Measurements from ENCODE around the gene OSBPL5.

OSBPL5 gene

DNA sequence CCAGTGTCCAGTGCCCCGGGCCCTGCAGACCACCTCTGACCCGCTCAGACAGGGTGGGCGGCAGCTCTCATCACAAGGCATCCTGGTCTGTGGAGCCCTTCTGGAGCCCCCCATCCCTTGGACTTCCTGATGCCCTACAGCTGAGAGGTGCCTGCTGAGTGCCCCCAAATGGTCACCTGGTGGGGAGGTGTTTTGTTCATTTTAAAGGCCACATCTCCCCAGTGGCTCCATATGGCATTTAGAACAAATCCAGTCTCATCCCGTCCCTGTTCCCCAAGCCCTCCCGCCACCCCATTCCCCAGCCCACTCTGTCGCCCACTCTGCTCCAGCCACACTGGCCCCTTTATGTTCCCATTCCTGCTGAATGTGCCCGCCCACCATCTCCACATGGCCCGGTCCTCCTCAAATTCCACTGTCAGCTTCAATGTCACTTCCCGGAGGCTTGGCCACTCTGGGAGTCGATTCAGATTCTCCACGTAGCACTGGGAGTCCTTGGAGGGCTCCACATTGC lies 32.8 kb downstream of the OSBPL5 start:
- DNase-seq (ENCODE audit: low read depth, low spot score), result no peak

DNA sequence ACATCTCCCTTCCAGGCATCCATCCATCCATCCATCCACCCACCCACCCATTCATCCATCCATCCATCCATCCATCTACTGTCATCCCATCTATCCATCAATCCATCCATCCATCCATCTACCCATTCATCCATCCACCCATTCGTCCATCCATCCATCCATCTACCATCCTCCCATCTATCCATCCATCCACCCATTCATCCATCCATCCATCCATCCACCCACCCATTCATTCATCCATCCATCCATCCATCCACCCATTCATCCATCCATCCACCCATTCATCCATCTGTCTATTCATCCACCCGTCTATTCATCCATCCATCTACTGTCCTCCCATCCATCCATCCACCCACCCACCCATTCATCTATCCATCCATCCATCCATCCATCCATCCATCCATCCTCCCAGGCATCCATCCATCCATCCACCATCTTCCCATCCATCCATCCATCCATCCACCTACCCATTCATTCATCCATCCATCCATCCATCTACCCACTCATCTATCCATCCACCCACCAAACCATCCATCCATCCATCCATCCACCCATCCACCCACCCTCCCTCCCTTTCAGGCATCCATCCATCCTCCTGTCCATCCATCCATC lies 33.7 kb downstream of the OSBPL5 start:
- no peak overlapping the region for H3K4me3 ChIP-seq (ENCODE audit: low read length)
- whole genome bisulfite sequencing (ENCODE audit: insufficient coverage, insufficient read length), result 100% methylated on average over 1 of the region's 2 CpGs
- no peaks in the 10 kb centered on the region for H3K36me3 ChIP-seq (ENCODE audit: control insufficient read depth, insufficient read depth, low read length)
- no peak overlapping the region for H3K27ac ChIP-seq (ENCODE audit: low read length)
- peaks cover 6% of the 10 kb centered on the region for H3K4me1 ChIP-seq (ENCODE audit: control insufficient read depth, insufficient read depth, low read length)
- no peak for DNase-seq (ENCODE audit: low read depth, low spot score)
- H3K27me3 ChIP-seq (ENCODE audit: control insufficient read depth, insufficient read depth, low read length), result no peaks in the 10 kb centered on the region
- no peaks in the 10 kb centered on the region for H3K9me3 ChIP-seq (ENCODE audit: control insufficient read depth, insufficient read depth, low read length)

More for the DNA sequence above, 32.8 kb downstream of the OSBPL5 start:
- Histone ChIP-seq H3K4me3 (ENCODE audit: low read length) (no peak overlapping the region), H3K36me3 (ENCODE audit: control insufficient read depth, insufficient read depth, low read length) (no peaks in the 10 kb centered on the region), H3K9me3 (ENCODE audit: control insufficient read depth, insufficient read depth, low read length) (no peaks in the 10 kb centered on the region), H3K27ac (ENCODE audit: low read length) (no peak overlapping the region), H3K4me1 (ENCODE audit: control insufficient read depth, insufficient read depth, low read length) (peaks cover 6% of the 10 kb centered on the region), H3K27me3 (ENCODE audit: control insufficient read depth, insufficient read depth, low read length) (no peaks in the 10 kb centered on the region)
- WGBS (ENCODE audit: insufficient coverage, insufficient read length), result no CpG with 5 or more reads among the region's 11 CpGs

DNA sequence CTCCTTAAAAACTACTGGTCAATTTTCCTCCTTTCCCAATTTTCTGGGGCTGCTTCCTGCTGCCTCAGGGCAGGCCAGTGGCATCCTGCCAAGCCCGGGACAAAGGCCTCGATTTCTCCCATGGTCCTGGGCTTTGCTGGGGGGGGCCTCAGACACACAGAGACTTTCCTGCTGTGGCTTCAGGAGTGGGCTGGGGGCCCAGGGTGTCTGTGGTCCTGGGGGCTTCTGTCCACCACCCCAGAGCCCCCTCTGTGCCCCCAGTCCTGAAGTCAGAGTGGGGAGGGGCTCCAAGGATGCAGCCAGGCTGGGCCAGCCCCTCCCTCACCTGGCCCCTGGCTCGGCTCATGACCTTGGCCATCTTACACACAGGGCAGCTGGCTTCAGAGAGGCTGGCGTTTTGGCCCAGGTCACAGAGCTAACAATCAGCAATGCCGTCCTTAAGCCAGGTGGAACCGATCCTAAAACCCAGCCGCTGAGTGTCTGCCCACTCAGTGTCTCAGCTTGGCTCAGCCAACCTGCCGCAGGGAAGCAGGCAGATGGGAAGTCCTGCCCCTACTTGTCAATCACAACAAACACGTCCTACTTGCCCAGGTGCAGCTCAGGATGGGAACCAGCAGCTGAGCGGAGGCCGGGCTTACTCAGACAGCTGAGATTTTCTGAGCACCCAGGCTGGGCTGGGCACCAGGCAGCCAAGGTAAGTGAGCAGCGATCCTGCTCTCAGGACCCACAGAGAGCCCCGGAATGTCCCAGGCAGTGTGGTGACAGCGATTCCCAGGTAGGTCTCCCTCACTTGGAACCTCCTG lies 34.6 kb downstream of the OSBPL5 start:
- H3K4me1 ChIP-seq (ENCODE audit: control insufficient read depth, insufficient read depth, low read length), result peaks cover 3% of the 10 kb centered on the region
- H3K27me3 ChIP-seq (ENCODE audit: control insufficient read depth, insufficient read depth, low read length), result no peaks in the 10 kb centered on the region
- H3K27ac ChIP-seq (ENCODE audit: low read length), result no peak overlapping the region
- no peak overlapping the region for H3K4me3 ChIP-seq (ENCODE audit: low read length)
- no CpG with 5 or more reads among the region's 14 CpGs for WGBS (ENCODE audit: insufficient coverage, insufficient read length)
- H3K36me3 ChIP-seq (ENCODE audit: control insufficient read depth, insufficient read depth, low read length), result no peaks in the 10 kb centered on the region
- no peaks in the 10 kb centered on the region for H3K9me3 ChIP-seq (ENCODE audit: control insufficient read depth, insufficient read depth, low read length)
- DNase-seq (ENCODE audit: low read depth, low spot score), result no peak

DNA sequence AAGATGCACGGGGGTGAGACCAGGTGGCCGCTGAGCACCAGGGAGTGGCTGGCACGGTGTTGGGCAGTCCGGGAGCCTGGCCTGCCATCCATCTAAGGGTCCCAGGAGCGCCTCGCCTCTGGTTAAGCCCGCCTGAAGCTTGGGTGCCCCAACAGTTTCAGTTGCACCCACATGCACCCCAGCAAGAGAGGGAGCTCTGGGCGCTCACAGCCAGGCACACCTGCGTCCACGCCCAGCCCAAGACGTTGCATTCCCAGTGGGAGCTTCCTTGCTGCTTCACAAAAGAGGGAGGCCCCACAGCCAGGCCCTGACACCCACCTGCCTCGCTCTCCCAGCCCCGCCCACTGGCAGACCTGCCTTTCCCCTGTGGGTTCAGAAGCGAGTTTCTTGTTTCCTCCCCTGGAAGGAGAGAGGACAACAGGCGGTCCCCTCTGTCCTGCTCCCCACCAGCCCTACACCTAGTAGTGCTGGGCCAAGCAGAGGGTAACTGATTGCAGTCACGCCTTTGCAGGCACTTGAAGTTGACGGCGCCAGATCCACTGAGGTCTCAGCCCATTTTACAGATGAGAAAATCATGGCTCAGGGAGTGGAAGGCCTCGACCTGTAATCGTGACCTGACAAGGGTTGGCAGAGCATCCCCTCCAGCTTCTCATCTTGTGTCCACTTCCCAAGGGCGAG lies 35.4 kb downstream of the OSBPL5 start:
- WGBS (ENCODE audit: insufficient coverage, insufficient read length), result no CpG with 5 or more reads among the region's 21 CpGs
- no peaks in the 10 kb centered on the region for H3K9me3 ChIP-seq (ENCODE audit: control insufficient read depth, insufficient read depth, low read length)
- no peak for DNase-seq (ENCODE audit: low read depth, low spot score)
- H3K27ac ChIP-seq (ENCODE audit: low read length), result no peak overlapping the region
- H3K36me3 ChIP-seq (ENCODE audit: control insufficient read depth, insufficient read depth, low read length), result no peaks in the 10 kb centered on the region
- no peaks in the 10 kb centered on the region for H3K27me3 ChIP-seq (ENCODE audit: control insufficient read depth, insufficient read depth, low read length)
- no peak overlapping the region for H3K4me3 ChIP-seq (ENCODE audit: low read length)
- H3K4me1 ChIP-seq (ENCODE audit: control insufficient read depth, insufficient read depth, low read length), result no peaks in the 10 kb centered on the region; the same call in 1 of the 2 replicates

DNA sequence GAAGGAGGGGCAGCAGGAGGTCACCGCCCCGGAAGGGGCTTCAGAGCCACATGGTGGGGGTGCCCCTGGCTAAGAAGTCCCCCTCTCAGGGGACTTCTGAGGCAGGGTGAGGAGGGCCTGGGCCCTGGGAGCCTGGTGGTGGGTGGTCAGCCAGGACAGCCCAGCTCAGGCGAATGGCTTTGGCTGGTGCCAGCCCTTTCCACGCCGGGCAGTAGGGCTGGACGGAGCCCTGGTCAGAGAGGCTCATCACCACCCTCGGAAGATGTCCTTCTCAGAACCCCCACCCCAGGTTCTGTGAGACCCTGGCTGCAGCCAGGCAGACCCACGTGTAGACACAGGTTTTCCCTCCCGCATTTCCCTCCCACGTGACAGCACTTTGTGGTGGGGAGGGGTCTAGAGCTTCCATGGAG lies 35.9 kb downstream of the OSBPL5 start:
- no peaks in the 10 kb centered on the region; the same call in 1 of the 2 replicates for H3K4me1 ChIP-seq (ENCODE audit: control insufficient read depth, insufficient read depth, low read length)
- WGBS (ENCODE audit: insufficient coverage, insufficient read length), result no CpG with 5 or more reads among the region's 10 CpGs
- no peak overlapping the region for H3K27ac ChIP-seq (ENCODE audit: low read length)
- H3K36me3 ChIP-seq (ENCODE audit: control insufficient read depth, insufficient read depth, low read length), result no peaks in the 10 kb centered on the region
- H3K9me3 ChIP-seq (ENCODE audit: control insufficient read depth, insufficient read depth, low read length), result no peaks in the 10 kb centered on the region
- no peak overlapping the region for H3K4me3 ChIP-seq (ENCODE audit: low read length)
- no peak for DNase-seq (ENCODE audit: low read depth, low spot score)
- H3K27me3 ChIP-seq (ENCODE audit: control insufficient read depth, insufficient read depth, low read length), result no peaks in the 10 kb centered on the region

DNA sequence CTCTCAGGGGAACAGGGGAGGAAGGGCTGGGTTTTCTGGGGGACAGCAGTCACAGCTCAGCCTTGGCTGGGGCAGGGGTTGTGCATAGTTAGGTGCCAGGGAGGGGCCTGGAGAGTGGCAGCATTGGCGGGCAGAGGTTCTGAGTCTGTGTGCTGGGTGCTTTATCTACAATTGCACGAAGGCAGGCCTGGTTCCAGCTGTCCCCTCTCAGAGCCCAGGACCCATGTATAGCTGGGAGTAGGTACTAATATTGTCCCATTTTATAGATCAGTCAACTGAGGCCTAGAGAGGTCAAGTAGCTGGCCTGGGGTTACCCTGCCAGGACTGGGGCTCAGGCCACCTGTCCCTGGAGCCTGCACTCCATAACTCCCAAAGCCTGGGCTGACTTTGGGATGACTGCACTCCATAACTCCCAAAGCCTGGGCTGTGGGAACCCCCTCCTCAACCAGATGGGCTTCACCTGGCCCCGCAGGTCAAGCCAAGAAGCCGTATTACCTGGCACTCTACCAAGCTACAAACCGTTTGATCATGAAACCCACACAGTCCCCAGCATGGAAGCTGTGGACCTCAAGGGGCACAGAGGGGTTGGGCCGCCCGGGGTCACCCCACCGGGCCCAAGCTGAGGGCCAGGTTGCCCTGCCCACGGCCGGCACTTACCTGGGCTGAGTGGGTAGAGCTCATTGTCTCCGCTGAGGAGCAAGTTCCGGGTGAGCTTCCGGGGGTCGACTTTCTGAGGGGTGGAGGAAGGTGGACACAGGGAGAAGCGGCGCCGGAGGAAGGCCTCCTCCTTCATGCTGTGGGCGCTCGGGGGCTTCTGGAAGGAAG lies 36.5 kb downstream of the OSBPL5 start:
- H3K4me1 ChIP-seq (ENCODE audit: control insufficient read depth, insufficient read depth, low read length), result no peaks in the 10 kb centered on the region; the same call in 1 of the 2 replicates
- no peaks in the 10 kb centered on the region for H3K9me3 ChIP-seq (ENCODE audit: control insufficient read depth, insufficient read depth, low read length)
- no peak for DNase-seq (ENCODE audit: low read depth, low spot score)
- no peak overlapping the region for H3K27ac ChIP-seq (ENCODE audit: low read length)
- H3K27me3 ChIP-seq (ENCODE audit: control insufficient read depth, insufficient read depth, low read length), result no peaks in the 10 kb centered on the region
- H3K4me3 ChIP-seq (ENCODE audit: low read length), result no peak overlapping the region
- no peaks in the 10 kb centered on the region for H3K36me3 ChIP-seq (ENCODE audit: control insufficient read depth, insufficient read depth, low read length)
- WGBS (ENCODE audit: insufficient coverage, insufficient read length), result no CpG with 5 or more reads among the region's 19 CpGs

DNA sequence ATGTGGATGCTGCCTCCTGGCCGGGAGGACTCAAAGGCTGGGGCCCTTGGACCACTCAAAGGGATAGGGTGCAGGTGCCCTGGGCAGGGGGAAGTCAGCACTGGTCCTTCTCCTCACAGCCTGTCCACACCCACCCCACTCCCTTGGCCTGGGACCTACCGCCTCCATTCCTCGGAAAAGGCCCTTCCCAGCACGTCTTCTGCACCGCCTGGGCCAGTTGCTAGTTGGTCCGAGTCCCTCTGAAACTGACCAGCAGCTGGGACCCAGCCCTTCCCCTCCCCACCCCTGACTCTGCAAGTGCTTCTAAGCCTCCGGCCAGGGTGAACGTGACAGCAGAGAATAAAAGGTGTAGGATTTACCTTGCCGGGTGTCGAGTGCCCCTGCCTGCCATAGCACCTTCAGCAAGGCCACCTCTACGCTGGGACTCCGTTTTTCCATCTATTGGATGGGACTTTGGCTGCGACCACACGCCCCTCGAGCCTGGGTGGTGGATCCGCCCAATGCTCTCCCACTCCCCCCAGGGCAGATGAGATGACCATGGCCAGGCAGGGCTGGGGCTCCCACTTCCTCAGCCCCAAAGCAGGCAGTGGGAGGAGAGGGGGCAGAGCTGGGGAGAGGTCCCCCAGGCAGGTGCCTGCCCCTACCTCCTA lies 37.3 kb downstream of the OSBPL5 start:
- Histone ChIP-seq H3K36me3 (ENCODE audit: control insufficient read depth, insufficient read depth, low read length) (no peaks in the 10 kb centered on the region), H3K27me3 (ENCODE audit: control insufficient read depth, insufficient read depth, low read length) (no peaks in the 10 kb centered on the region), H3K4me1 (ENCODE audit: control insufficient read depth, insufficient read depth, low read length) (no peaks in the 10 kb centered on the region; the same call in 1 of the 2 replicates), H3K27ac (ENCODE audit: low read length) (no peak overlapping the region), H3K4me3 (ENCODE audit: low read length) (no peak overlapping the region), H3K9me3 (ENCODE audit: control insufficient read depth, insufficient read depth, low read length) (no peaks in the 10 kb centered on the region)
- DNase-seq (ENCODE audit: low read depth, low spot score), result no peak
- no CpG with 5 or more reads among the region's 16 CpGs for WGBS (ENCODE audit: insufficient coverage, insufficient read length)

DNA sequence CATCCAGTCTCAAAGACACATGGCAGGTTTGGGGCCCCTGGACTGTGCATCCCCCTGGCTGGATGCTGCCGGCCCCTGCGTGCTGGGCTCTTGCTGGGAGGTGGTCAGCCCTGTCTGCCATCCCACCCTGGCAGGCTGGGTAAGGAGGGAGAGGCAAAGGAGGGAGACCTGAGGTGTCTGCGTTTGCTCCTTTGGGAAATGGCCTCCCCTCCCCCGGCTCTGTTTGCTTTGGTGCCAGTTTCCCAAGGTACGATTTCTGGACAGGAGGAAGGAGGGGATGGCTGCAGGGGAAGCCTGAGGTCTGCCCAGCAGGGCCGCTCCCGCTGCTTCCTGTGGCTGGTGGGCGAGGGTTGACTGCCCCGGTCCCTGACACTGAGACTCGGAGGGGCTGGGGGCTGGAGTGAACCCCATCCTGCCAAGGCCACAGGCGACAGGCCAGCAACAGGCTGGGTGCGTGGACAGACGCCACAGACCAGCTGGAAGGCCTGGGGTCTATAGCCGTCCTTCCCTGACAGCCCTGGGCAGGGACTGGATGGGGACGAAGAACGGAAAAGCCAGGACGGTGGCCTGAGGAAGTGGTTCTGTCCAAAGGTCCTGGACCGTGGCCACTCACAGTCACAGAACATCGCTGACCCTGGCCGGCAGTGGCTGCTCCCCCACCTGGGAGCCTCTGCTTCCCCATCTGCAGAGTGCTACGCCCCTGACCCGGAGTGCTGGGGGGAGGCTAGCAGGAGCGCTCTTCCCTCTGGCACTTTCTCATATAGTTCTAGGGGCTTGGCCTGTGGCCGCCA lies 38.0 kb downstream of the OSBPL5 start:
- Histone ChIP-seq H3K9me3 (ENCODE audit: control insufficient read depth, insufficient read depth, low read length) (no peaks in the 10 kb centered on the region), H3K4me3 (ENCODE audit: low read length) (no peak overlapping the region), H3K27ac (ENCODE audit: low read length) (no peak overlapping the region), H3K4me1 (ENCODE audit: control insufficient read depth, insufficient read depth, low read length) (no peaks in the 10 kb centered on the region; the same call in 1 of the 2 replicates), H3K27me3 (ENCODE audit: control insufficient read depth, insufficient read depth, low read length) (no peaks in the 10 kb centered on the region), H3K36me3 (ENCODE audit: control insufficient read depth, insufficient read depth, low read length) (no peaks in the 10 kb centered on the region)
- DNase-seq (ENCODE audit: low read depth, low spot score), result no peak
- WGBS (ENCODE audit: insufficient coverage, insufficient read length), result no CpG with 5 or more reads among the region's 24 CpGs

DNA sequence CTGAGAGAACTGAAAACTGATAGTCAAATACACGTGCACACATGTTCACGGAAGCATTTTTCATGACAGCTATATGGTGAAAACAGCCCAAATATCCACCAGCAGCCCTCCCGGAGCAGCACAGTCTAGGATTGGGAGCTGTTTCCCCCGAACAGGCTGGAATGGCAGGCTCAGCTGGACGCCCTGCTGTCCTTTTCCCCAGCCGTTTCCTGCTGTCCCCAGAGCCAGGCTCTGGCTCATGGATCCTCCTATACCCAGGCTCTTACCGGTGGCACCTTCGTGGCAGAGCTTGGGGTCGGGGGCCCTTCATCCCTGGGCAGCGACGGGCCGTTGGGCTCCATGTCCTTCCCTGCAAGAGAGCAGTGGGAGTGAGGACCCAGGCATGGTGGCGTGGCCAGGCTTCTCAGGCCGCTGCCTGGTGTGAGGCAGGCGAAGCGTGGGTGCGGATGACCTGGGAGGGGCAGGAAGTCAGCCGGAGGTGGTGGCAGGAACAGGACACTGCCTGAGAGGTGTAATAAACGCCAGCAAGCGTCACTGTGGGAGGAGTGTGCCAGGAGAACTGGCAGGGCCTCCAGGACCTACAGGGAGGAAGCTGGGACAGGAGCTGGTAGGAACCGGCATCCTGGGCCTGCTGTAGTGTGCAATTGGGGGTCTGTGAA lies 38.8 kb downstream of the OSBPL5 start:
- no peaks in the 10 kb centered on the region for H3K9me3 ChIP-seq (ENCODE audit: control insufficient read depth, insufficient read depth, low read length)
- H3K4me1 ChIP-seq (ENCODE audit: control insufficient read depth, insufficient read depth, low read length), result no peaks in the 10 kb centered on the region; the same call in 1 of the 2 replicates
- H3K27ac ChIP-seq (ENCODE audit: low read length), result no peak overlapping the region
- DNase-seq (ENCODE audit: low read depth, low spot score), result no peak
- no peak overlapping the region for H3K4me3 ChIP-seq (ENCODE audit: low read length)
- H3K27me3 ChIP-seq (ENCODE audit: control insufficient read depth, insufficient read depth, low read length), result no peaks in the 10 kb centered on the region
- WGBS (ENCODE audit: insufficient coverage, insufficient read length), result no CpG with 5 or more reads among the region's 21 CpGs
- no peaks in the 10 kb centered on the region for H3K36me3 ChIP-seq (ENCODE audit: control insufficient read depth, insufficient read depth, low read length)
